Mucosa of rectum (tissue), 2 donors: ENCODE data around the gene CORO2A.
"Not testable (repeated sequence)": the region's sequence is repeated elsewhere in the genome, so short reads cannot be mapped to it uniquely, and the experiment has no call there.

Experiments used
- H3K27ac ChIP-seq, 2 donors: one replicate each; pipeline ENCODE4 v1.7.0; 2013; ENCODE audit warnings: inconsistent platforms in 2 of 2, low read depth in 2 of 2, low read length in 2 of 2
- H3K27me3 ChIP-seq, 2 donors: one replicate each; pipeline ENCODE4 v1.7.0; 2013; ENCODE audit warnings: low read length in 2 of 2; ENCODE audit not compliant: control insufficient read depth in 2 of 2, insufficient read depth in 2 of 2
- H3K36me3 ChIP-seq, 2 donors: one replicate each; pipeline ENCODE4 v1.7.0; 2013; ENCODE audit warnings: low read length in 2 of 2; ENCODE audit not compliant: control insufficient read depth in 2 of 2, insufficient read depth in 2 of 2
- H3K4me1 ChIP-seq, 2 donors: one replicate each; pipeline ENCODE4 v1.7.0; 2013; ENCODE audit warnings: low read length in 2 of 2, mild to moderate bottlenecking in 1 of 2; ENCODE audit not compliant: control insufficient read depth in 2 of 2, insufficient read depth in 2 of 2
- H3K4me3 ChIP-seq, 2 donors: one replicate each; pipeline ENCODE4 v1.7.0; 2013; ENCODE audit warnings: low read length in 2 of 2
- H3K9ac ChIP-seq, 2 donors: one replicate each; pipeline ENCODE4 v1.7.0; 2013; ENCODE audit warnings: low read length in 2 of 2, low read depth in 1 of 2, mild to moderate bottlenecking in 1 of 2
- H3K9me3 ChIP-seq, 2 donors: one replicate each; pipeline ENCODE4 v1.7.0; 2013; ENCODE audit warnings: low read length in 2 of 2; ENCODE audit not compliant: control insufficient read depth in 2 of 2
- donor health status: healthy.
- donor health status: Normal muscosa, but diverticular disease.

The CORO2A gene

GRCh38 chr9:98174502-98174918 is 17.9 kb downstream of the CORO2A start:
- H3K9ac ChIP-seq, H3K36me3 ChIP-seq, H3K27me3 ChIP-seq, H3K27ac ChIP-seq, H3K4me3 ChIP-seq, H3K9me3 ChIP-seq: not testable (repeated sequence)
- H3K4me1 ChIP-seq = peaks cover 7 to 13% of the 10 kb centered on the region in 2 donors

GRCh38 chr9:98173181-98173580 is 19.3 kb downstream of the CORO2A start:
- no peaks in the 10 kb centered on the region for H3K9me3 ChIP-seq
- H3K36me3 ChIP-seq = no peaks in the 10 kb centered on the region
- H3K27me3 ChIP-seq = no peaks in the 10 kb centered on the region
- H3K4me1 ChIP-seq = peaks cover 7 to 23% of the 10 kb centered on the region in 2 donors
- no peak overlapping the region for H3K9ac ChIP-seq
- no peak overlapping the region for H3K27ac ChIP-seq
- H3K4me3 ChIP-seq = no peak overlapping the region

DNA sequence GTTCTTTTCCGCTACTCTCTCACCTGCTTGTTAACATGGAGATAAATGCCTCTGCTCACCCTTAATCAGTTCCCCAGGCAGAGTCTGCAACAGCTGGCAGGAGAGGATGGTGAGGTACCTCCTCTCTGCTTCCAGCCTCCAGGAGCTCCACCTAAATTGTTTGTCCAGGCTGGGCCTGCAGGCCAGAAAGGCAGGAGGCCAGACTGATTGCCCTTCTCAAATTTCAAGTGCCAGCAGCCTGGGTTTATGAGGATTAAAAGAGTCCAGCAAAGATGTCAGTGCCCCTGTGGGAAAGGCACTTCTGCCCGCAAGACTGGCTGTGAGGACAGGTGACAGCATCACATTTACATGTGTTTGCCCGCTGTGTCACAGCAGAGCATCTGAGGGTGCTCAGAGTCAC is 19.8 kb downstream of the CORO2A start:
- H3K4me3 ChIP-seq = no peak overlapping the region
- no peak overlapping the region for H3K27ac ChIP-seq
- peaks cover 7 to 24% of the 10 kb centered on the region in 2 donors for H3K4me1 ChIP-seq
- no peak overlapping the region for H3K9ac ChIP-seq
- H3K9me3 ChIP-seq = no peaks in the 10 kb centered on the region
- H3K36me3 ChIP-seq = no peaks in the 10 kb centered on the region
- no peaks in the 10 kb centered on the region for H3K27me3 ChIP-seq

- Histone ChIP-seq H3K4me3 (no peak overlapping the region), H3K4me1 (peaks cover 3 to 17% of the 10 kb centered on the region in 2 donors), H3K27me3 (no peaks in the 10 kb centered on the region), H3K9me3 (no peaks in the 10 kb centered on the region), H3K36me3 (no peaks in the 10 kb centered on the region), H3K9ac (no peak overlapping the region), H3K27ac (no peak overlapping the region)
These were observed 21.1 kb downstream of the CORO2A start for GRCh38 chr9:98171176-98171925.

DNA sequence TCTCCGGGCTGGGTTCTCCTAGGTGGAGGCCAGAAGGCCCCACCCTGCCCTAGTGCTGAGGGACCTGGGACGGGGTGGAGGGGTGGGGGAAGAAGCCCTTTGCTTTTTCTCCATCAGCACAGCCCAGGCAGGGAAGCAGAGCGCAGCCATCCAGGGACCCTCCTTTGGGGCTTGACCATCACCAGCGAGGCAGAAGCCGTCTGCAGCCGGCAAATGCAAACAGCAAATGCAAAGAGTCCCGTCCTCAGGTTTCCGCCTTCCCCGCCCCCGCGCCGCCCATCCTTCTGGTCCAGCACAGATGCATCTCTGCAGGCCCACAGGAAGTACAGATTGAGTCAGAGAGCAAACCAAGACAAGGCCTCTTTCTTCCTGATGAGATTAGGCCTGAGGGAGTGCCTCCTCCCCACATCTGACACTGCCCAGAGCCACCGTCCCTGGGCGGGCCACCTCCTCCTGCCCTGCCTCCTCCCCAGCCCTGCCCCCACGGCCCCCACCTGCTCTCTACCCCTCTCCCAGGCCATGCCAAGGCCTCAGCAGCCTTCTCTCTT is 23.4 kb downstream of the CORO2A start:
- peak overlapping the region in 1 of 2 donors; percentile 11 for H3K27ac ChIP-seq
- H3K9ac ChIP-seq = no peak overlapping the region
- H3K4me3 ChIP-seq = no peak overlapping the region
- peaks cover 3 to 17% of the 10 kb centered on the region in 2 donors for H3K4me1 ChIP-seq
- no peaks in the 10 kb centered on the region for H3K36me3 ChIP-seq
- no peaks in the 10 kb centered on the region for H3K27me3 ChIP-seq
- no peaks in the 10 kb centered on the region for H3K9me3 ChIP-seq

- H3K4me3 ChIP-seq = no peak overlapping the region
- no peaks in the 10 kb centered on the region for H3K9me3 ChIP-seq
- no peaks in the 10 kb centered on the region for H3K36me3 ChIP-seq
- no peak overlapping the region for H3K27ac ChIP-seq
- no peaks in the 10 kb centered on the region for H3K27me3 ChIP-seq
- H3K9ac ChIP-seq = no peak overlapping the region
- H3K4me1 ChIP-seq = peaks cover 3 to 22% of the 10 kb centered on the region in 2 donors
These were observed 24.2 kb downstream of the CORO2A start for GRCh38 chr9:98168153-98168780.

DNA sequence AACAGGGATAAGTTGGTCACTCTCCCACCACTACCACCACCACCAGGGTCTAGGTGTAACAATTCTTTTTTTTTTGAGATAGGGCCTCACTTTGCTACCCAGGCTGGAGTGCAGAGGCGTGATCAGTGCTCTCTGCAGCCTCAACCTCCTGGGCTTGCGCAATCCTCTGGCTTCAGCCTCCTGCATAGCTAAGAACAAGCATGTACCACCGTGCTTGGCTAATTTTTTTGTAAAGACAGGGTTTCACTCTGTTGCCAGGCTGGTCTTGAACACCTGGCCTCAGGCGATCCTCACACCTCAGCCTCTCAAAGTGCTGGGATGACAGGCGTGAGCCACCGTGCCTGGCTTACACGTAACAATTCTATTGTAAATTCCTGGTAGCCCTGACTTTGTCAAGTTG is 27.5 kb downstream of the CORO2A start:
- Histone ChIP-seq H3K4me3 (no peak overlapping the region), H3K4me1 (peaks cover 0 to 25% of the 10 kb centered on the region in 2 donors), H3K9ac (no peak overlapping the region), H3K27me3 (no peaks in the 10 kb centered on the region), H3K9me3 (no peaks in the 10 kb centered on the region), H3K27ac (no peak overlapping the region), H3K36me3 (no peaks in the 10 kb centered on the region)

- H3K36me3 ChIP-seq = peaks cover 0 to under 1% of the 10 kb centered on the region in 2 donors
- peaks cover 3 to 17% of the 10 kb centered on the region in 2 donors for H3K4me1 ChIP-seq
- H3K27ac ChIP-seq = no peak overlapping the region
- H3K9me3 ChIP-seq = no peaks in the 10 kb centered on the region
- H3K27me3 ChIP-seq = no peaks in the 10 kb centered on the region
- no peak overlapping the region for H3K9ac ChIP-seq
- no peak overlapping the region for H3K4me3 ChIP-seq
These were observed 29.8 kb downstream of the CORO2A start for GRCh38 chr9:98162613-98163012.

- Histone ChIP-seq H3K4me3 (no peak overlapping the region), H3K4me1 (peaks cover 3 to 17% of the 10 kb centered on the region in 2 donors), H3K9me3 (no peaks in the 10 kb centered on the region), H3K36me3 (peaks cover under 1 to 4% of the 10 kb centered on the region in 2 donors), H3K9ac (no peak overlapping the region), H3K27ac (no peak overlapping the region), H3K27me3 (no peaks in the 10 kb centered on the region)
These were observed 30.6 kb downstream of the CORO2A start for GRCh38 chr9:98161851-98162250.

- peaks cover 4 to 6% of the 10 kb centered on the region in 2 donors for H3K36me3 ChIP-seq
- peaks cover 3 to 17% of the 10 kb centered on the region in 2 donors for H3K4me1 ChIP-seq
- H3K4me3 ChIP-seq = no peak overlapping the region
- no peaks in the 10 kb centered on the region for H3K9me3 ChIP-seq
- no peaks in the 10 kb centered on the region for H3K27me3 ChIP-seq
- H3K27ac ChIP-seq = no peak overlapping the region
- H3K9ac ChIP-seq = no peak overlapping the region
These were observed 32.6 kb downstream of the CORO2A start for GRCh38 chr9:98159790-98160189.
